ENCODE data around the gene CCDC141. TPM values are rescaled to one million over a fixed set of nuclear protein-coding genes. Genes with fewer than 3 reads are reported as not detected.

The CCDC141 gene
- total RNA-seq, 4 donors from 2014 or later: 4.3 to 8.1 (median 6.1) TPM

GRCh38 chr2:178782236-178782635, 267.7 kb downstream of the CCDC141 start:
- no peak overlapping the region for H3K27ac ChIP-seq
- no peaks in the 10 kb centered on the region for H3K9me3 ChIP-seq
- no peaks in the 10 kb centered on the region for H3K36me3 ChIP-seq
- H3K4me1 ChIP-seq: no peaks in the 10 kb centered on the region
- no peak for DNase-seq
- 90% methylated on average over 7 of the region's 7 CpGs for WGBS, 2 donors
- TF ChIP-seq, protein P1, sequence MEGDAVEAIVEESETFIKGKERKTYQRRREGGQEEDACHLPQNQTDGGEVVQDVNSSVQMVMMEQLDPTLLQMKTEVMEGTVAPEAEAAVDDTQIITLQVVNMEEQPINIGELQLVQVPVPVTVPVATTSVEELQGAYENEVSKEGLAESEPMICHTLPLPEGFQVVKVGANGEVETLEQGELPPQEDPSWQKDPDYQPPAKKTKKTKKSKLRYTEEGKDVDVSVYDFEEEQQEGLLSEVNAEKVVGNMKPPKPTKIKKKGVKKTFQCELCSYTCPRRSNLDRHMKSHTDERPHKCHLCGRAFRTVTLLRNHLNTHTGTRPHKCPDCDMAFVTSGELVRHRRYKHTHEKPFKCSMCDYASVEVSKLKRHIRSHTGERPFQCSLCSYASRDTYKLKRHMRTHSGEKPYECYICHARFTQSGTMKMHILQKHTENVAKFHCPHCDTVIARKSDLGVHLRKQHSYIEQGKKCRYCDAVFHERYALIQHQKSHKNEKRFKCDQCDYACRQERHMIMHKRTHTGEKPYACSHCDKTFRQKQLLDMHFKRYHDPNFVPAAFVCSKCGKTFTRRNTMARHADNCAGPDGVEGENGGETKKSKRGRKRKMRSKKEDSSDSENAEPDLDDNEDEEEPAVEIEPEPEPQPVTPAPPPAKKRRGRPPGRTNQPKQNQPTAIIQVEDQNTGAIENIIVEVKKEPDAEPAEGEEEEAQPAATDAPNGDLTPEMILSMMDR (IDR thresholded peaks at IDR 0.05): no peak
- no peak for TF ChIP-seq POLR2A (IDR thresholded peaks at IDR 0.05)
- H3K4me3 ChIP-seq (replicated peaks in 1 of 3): no peak overlapping the region
- intact Hi-C loops (cut with DNase I): no loop called here
- H3K27me3 ChIP-seq: no peaks in the 10 kb centered on the region

Other genes starting within 250 kb of the CCDC141 start
- gene TTN, start 242.7 kb downstream of the CCDC141 start, total RNA-seq: 10 to 100 TPM in 3 of 4 donors, 1 to 10 TPM in 1; 6.3 to 11.3 (median 10.3) TPM
- gene SESTD1, start 214.7 kb upstream of the CCDC141 start, total RNA-seq: 10 to 100 TPM in 3 of 4 donors, 1 to 10 TPM in 1; 9.7 to 28.1 (median 21.3) TPM